ENCODE data around the gene FLRT2.

FLRT2 gene

DNA sequence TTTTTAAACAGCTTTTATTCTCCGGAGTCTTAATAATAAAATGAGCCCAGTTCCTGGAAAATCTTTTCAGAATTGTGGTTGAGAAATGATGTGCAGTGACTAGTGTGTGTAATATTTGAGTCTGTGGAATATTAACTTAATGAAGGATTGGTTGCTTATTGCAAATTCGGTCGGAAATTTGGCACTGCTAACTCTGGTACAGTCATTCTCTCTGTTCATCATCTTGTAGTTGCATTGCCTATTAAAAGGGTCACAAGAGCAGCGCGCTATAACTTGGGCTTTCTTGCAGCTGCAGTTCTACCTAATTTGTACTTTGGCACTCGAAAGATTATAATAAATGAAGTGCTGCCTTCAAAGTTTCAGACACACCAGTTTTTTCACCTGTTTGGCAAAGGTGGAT is 146.0 kb downstream of the FLRT2 start:
- no peak for DNase-seq

DNA sequence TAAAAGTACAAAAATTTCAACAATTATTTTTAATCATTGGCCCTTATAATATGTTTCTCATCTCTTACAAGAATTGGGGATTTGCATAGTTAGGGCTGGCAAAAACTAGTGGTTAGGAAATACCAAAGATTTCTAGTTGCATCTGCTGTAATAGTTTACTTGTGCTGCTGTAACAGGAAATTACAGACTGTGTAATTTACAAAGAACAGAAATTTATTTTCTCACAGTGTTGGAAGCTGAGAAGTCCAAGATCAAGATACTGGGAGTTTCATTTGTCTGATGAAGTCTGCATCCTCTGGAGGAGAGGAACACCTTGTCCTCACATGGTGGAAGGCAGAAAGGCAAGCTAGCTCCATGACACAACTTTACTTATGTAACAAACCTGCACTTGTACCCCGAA is 157.0 kb downstream of the FLRT2 start:
- DNase-seq = no peak

DNA sequence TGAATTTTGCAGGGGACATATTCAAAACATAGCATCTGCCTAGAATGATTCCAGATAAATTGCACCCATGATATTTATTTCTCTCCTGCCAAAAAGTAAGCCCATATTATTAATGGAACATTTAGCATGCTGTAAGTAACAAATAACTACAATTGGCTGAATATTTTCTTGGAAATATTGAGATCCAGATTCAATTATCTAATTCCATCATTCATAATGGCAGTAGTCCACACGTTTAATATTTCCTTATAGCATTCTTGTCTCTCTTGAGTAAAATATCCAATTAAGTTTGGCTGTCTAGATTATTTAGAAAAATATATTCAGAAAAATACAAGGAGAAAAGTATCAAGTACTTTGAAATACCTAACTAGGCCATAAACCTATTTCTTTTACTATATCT is 157.5 kb downstream of the FLRT2 start:
- no peak for DNase-seq

DNA sequence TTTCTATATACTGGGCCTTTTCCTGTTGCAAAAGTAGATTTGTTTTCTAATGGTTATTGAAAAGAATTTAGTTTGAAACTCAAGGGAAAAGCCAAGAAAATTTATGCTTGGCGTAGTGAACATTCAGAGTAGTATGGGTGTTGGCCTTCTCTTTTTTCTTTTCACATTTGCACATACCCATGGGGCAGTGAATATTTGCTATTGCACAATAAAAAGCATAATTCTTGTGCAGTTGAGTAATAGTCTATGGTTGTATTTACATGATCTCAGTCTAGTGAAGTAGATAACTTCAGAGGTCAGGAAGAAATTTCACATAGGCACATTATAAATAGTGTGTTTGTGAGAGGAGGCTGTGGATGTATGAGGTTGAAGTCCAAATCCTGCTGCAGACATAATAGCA is 158.1 kb downstream of the FLRT2 start:
- DNase-seq = no peak

DNA sequence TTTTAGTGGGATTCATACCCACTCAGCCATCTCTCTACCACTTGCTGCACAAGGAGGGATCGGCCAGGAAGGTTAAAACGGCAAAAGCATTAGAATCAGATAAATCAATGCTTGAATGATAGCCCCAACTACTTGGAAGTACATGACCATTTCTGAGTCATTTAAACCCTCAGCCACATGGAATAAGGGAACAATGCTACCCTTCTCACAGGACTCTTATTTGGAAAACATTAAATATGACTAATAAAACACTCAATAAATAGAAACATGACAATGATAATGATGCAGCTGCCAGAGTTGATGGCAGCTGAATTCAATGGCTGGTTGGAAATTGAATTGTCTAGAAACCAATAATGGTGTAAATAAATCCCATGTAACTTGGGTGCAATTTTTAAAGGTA is 165.4 kb downstream of the FLRT2 start:
- DNase-seq = no peak

DNA sequence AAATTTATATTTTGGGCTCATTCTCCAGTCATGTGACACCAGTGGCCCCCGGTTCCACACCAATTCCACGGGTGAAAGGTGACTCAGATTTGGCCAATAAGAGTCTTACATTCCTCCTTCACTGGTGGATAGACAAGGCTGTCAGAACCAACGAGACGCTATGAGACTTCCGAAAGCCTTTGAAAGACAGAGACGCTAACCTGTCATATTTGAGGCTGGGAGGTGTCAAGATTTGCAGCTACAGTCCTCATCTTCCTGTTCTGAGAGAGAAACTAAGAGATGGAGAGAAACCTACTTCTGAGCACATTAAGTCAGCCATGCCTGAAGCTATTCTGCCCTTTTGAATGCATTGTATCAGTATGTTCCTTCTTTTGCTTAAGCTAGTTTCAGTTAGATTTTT is 171.2 kb downstream of the FLRT2 start:
- DNase-seq = no peak

DNA sequence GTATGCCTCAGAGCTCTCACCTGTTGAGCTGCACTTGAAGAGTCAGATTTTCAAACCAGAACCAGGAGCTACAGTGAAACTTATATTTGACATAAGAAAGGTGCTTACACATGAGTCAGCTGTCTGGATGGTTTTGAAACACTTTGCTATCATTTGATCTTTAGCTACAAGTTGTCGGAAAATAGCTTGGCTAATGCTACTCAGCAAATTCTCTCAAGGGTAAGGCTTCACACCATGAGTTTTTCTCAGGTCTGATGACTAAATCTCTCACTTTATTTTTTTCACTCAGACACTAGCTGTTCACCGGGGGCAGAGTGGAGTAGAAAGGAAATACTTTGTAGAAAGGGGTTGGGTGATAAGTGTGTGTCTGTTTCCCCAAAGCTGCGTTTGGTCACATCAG is 171.8 kb downstream of the FLRT2 start:
- no peak for DNase-seq

DNA sequence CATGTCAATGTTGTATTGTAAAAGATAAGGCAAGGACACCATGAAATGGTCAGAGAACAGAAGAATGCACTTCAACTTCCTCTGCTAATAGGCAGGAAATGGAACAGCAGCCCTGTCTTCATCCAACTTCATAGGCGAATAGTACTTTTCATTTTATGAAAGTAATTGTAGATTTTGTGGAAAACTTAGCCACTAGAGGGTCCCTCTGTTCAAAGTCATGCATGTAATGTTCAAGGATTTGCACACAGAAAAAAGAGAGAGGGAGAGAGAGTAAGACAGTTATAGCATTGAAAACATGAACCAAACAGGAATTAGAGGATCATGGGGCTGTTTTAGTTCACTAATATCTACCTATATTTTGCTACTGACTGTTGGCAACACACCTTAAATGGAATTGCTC is 172.2 kb downstream of the FLRT2 start:
- DNase-seq = no peak

DNA sequence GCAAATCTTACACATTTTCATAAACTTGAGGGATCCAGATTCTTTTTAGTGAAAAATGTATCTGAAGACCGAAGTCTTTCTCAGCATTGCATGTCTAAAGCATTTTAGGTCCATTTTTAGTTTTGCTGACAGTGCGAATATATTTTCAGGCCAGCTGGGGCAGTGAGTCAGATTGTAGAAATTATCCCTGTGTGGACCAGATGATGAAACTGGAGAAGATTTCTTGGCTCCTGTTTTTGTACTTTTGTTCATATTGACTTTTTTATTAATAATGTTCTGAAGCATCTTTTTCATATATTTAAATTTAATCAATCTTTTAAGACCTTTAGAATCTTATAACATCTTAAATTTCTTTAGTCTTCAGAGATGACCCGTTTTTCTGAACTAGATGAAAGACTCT is 173.1 kb downstream of the FLRT2 start:
- no peak for DNase-seq

Measured in stimulated activated CD4-positive, alpha-beta T cell treated with anti-CD3 and anti-CD28 coated beads, Interleukin-12 subunit alpha, Interleukin-12 subunit beta, amount 100 ng/mL, for 4 hours (primary cell).